SKM-1 (cell line): ENCODE data around the gene KLHL13.
"Not testable (repeated sequence)": the region's sequence is repeated elsewhere in the genome, so short reads cannot be mapped to it uniquely, and the experiment has no call there.

Experiments
- DNase-seq: peaks from one replicate; lab custom pipeline; 2025; ENCODE audit not compliant: unreplicated experiment; lab: John Stamatoyannopoulos, UW

Gene KLHL13

GRCh38 chrX:118074196-118074595 lies 42.4 kb downstream of the KLHL13 start:
- no peak for DNase-seq

- DNase-seq: no peak
Measured at GRCh38 chrX:118066867-118067515, 49.6 kb downstream of the KLHL13 start.

GRCh38 chrX:118062817-118063615 lies 53.6 kb downstream of the KLHL13 start:
- DNase-seq: no peak

GRCh38 chrX:118062048-118062789 lies 54.4 kb downstream of the KLHL13 start:
- DNase-seq: no peak

DNA sequence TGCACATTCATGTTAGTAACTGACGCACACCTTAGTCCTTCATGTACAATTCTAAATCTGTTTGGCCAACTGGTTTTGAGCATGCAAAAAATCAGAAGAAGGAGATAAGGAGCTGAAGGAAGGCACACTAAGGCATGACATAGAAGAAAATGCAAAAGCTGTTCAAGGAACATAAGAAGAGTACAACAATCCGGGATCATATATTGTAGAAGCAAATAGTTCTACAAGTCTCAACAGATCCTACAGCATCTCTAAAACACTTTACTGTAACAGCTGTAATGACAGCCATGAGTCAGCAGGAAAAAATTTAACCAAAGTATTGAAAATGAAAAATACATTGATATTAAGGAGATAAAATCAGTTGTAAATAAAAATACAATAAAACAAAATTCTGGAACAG lies 57.7 kb downstream of the KLHL13 start:
- DNase-seq: no peak

DNA sequence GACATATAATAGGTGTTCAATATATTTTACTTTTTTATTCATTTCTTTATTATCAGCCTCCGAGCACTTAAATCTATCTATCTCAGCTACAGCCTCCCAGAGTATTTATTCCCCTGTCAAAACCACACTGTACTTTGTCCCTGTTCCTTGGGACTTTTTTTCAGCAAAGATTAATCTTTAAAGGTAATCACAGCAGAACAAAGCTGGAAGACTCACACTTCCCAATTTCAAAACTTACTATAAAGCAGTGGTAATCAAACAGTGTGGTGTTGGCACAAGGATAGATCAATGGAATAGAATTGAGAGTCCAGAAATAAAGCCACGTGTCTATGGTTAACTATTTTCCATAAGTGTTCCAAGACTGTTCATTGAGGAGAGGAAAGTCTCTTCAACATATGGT lies 59.7 kb downstream of the KLHL13 start:
- DNase-seq: no peak

DNA sequence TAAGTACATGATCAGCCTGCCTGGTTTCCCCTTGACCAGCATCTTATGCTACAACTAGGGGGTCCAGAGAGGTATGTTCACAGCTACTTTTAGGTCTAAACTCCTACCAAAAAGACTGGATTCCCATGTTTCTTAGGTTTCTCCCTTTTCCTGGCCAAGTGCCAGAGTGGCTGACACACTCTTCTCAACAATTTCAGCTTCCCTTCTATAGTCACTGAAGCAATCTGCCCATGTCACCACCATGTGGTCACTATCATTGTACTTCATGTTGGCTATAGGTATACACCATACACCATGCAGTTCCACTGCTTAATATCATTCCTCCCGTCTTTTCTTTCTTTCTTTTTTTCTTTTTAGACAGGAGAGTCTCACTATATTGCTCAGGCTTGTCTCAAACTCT lies 66.9 kb downstream of the KLHL13 start:
- DNase-seq: no peak

- no peak for DNase-seq
Measured at GRCh38 chrX:118047446-118048186, 69.0 kb downstream of the KLHL13 start.

GRCh38 chrX:118039591-118039990 lies 77.0 kb downstream of the KLHL13 start:
- no peak for DNase-seq

DNA sequence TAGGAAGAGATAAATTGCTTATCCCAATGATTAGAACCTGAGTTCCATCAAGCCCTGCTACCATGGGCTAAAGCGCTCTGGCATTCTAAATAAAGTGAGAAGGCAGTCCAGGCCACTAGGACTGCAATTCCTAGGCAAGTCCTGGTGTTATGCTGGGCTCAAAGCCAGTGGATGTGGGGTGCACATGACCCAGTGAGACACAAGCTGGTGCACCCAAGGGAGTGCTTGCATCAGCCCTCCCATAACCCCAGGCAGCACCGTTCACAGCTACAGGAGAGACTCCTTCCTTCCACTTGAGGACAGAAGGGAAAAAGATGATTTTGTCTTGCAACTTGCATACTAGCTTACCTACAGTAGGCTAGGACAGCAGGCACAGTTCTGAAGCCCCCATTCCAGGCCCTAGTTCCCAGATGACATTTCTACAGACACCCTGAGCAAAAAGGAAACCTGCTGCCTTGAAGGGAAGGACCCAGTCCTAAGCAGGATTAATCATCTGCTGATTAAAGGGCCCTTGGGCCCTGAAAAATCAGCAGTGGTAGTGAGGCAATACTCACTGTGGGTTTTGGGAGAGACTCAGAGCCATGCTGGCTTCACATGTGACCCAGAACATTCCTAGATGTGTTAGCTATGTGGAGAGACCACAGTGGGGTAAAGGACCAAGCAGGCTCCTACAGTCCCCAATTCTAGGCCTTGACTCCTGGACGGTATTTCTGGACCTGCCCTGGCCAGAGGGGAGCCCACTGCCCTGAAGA lies 77.8 kb downstream of the KLHL13 start:
- no peak for DNase-seq

DNA sequence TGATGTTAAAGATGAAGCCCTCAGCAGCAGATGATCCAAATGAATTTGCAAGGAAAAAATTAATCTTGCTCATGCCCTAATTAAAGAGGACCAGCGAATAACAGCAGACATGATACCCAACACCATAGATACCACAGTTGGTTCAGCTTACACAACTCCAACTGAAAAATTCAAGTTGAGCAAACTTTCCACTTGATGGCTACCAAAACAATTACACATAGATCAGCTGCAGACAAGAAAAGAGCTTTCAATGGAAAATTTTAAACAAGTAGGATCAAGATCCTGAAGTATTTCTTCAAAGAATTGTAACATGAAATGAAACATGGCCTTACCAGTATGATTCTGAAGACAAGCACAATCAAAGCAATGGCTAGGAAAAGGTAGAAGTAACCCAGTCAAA lies 90.0 kb downstream of the KLHL13 start:
- no peak for DNase-seq

- no peak for DNase-seq
Measured at GRCh38 chrX:118025226-118025625, 91.4 kb downstream of the KLHL13 start.

DNA sequence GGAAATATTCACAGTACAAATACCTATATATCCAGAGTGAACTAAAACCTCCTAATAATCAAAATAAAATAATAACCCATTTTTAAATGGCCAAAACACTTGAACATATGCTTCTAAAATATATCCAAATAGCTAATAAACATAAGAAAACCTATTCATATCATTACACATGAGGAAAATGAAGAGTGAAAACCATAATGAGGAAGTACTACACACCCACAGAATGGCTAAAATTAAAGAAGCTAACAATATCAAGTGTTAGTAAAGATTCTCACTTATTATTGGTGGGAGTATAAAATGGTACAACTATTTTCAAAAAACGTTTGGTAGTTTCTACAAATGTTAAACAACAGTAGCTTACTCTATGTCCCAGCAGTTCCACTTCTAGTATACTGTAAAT lies 92.1 kb downstream of the KLHL13 start:
- DNase-seq: no peak

DNA sequence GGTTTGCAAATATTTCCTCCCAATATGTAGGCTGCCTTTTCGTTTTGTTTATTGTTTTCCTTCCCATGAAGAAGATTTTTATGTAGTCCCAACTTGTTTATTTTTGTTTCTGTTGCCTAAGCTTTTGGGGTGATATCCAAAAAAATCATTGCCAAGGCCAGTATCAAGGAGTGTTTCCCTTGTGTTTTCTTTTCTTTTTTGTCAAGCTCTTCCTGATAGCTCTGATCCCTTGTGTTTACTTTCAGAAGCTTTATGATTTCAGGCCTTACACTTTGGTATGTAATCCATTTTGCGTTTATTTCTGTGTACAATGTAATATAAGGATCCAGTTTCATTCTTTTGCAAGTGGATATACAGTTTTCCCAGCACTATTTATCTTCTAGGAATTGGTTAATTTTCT lies 93.9 kb downstream of the KLHL13 start:
- DNase-seq: no peak

DNA sequence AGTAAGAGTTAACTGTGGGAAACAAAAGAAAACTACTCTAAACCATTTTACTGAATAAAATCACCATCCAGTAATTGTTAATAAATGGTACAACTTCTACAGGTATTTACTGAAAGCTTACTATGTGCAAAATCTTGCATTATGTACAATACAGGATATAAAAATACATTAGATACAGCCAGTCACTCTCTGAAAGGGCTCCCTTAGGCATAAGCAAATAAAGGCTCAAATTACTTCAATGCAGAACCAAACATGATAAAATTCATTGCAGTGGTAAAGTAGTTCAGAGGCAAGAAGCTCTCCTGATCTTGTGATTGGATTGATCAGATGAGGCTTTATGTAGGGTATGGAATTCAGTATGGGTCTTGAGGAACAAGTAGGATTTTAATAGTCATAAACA lies 100.2 kb downstream of the KLHL13 start:
- no peak for DNase-seq

DNA sequence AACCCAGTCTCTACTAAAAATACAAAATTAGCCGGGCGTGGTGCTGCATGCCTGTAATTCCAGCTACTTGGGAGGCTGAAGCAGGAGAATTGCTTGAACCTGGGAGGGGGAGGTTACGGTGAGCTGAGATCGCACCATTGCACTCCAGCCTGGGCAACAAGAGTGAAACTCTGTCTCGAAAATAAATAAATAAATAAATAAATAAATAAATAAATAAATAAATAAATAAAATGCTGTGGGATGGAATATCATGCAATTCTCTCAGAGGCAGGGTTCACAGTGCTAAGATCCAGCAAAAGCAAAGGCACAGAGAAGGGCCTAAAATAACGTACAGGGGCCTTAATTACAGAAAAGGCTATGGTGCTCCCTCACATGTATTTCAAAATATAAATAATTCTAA lies 114.2 kb downstream of the KLHL13 start:
- not testable (repeated sequence) for DNase-seq

GRCh38 chrX:118000518-118000917 lies 116.1 kb downstream of the KLHL13 start:
- no peak for DNase-seq

- no peak for DNase-seq
Measured at GRCh38 chrX:117998171-117998570, 118.4 kb downstream of the KLHL13 start.

GRCh38 chrX:117996918-117997480 lies 119.6 kb downstream of the KLHL13 start:
- no peak for DNase-seq

DNA sequence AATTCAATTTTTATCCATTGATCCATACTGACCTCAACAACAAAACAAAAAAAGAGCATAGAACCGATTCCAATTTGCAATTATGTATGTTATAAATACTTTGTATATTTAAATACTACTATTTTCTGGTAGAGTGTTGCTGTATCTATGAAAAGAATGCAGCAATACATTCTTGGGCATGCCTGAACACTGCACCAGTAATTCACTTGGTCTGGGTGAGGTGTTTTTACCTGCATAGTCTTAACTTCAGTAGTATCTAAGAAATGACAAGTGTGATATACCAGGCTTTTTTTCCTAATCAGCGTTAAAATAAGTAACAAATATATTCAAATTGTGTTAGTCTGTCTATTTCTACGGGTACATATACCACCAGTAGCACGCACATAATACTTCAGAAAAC lies 120.2 kb downstream of the KLHL13 start:
- DNase-seq: no peak
